ENCODE measurements around the gene LPAR3. TPM values are rescaled to one million over a fixed set of nuclear protein-coding genes. Genes with fewer than 3 reads are reported as not detected.

The LPAR3 gene
- total and polyA plus RNA-seq, 4 donors: 0.10 to 0.38 (median 0.33) TPM; not detected in 1

GRCh38 chr1:84773933-84774497 lies 119.0 kb downstream of the LPAR3 start:
- Histone ChIP-seq H3K36me3 (ENCODE audit: control insufficient read depth in 1 of 2, insufficient read depth in 2 of 2, low read length in 1 of 2) (no peaks in the 10 kb centered on the region), H3K4me1 (ENCODE audit: control insufficient read depth in 1 of 2, insufficient read depth in 2 of 2, low read length in 2 of 2) (no peaks in the 10 kb centered on the region), H3K27ac (ENCODE audit: low read depth in 1 of 2, low read length in 2 of 2) (no peak overlapping the region), H3K27me3 (ENCODE audit: control insufficient read depth in 1 of 2, insufficient read depth in 2 of 2, low read length in 1 of 2) (no peaks in the 10 kb centered on the region), H3K9me3 (ENCODE audit: control insufficient read depth, low read length) (no peaks in the 10 kb centered on the region), H3K4me3 (ENCODE audit: low read length in 2 of 2) (no peak overlapping the region)
- DNase-seq (no peak), ATAC-seq (ENCODE audit: low FRiP score) (no peak)
- WGBS, 2 donors: 82% methylated on average over 4 of the region's 4 CpGs
- intact Hi-C loops (cut with DNase I): loop anchor here (5.0 to 10.0 kb wide), 4 partner anchors 107 to 619 kb away; no protein-coding TSS in a partner anchor

GRCh38 chr1:84773195-84773594 lies 119.8 kb downstream of the LPAR3 start:
- H3K27me3 ChIP-seq (ENCODE audit: control insufficient read depth in 1 of 2, insufficient read depth in 2 of 2, low read length in 1 of 2): no peaks in the 10 kb centered on the region
- intact Hi-C loops (cut with DNase I): loop anchor here (5.0 to 10.0 kb wide), 4 partner anchors 106 to 618 kb away; no protein-coding TSS in a partner anchor
- H3K4me1 ChIP-seq (ENCODE audit: control insufficient read depth in 1 of 2, insufficient read depth in 2 of 2, low read length in 2 of 2): no peaks in the 10 kb centered on the region

GRCh38 chr1:84772428-84772943 lies 120.5 kb downstream of the LPAR3 start:
- no peak overlapping the region for H3K27ac ChIP-seq (ENCODE audit: low read depth in 1 of 2, low read length in 2 of 2)
- H3K36me3 ChIP-seq (ENCODE audit: control insufficient read depth in 1 of 2, insufficient read depth in 2 of 2, low read length in 1 of 2): no peaks in the 10 kb centered on the region
- H3K9me3 ChIP-seq (ENCODE audit: control insufficient read depth, low read length): no peaks in the 10 kb centered on the region
- peak; percentile 86 to 89 for DNase-seq
- no peaks in the 10 kb centered on the region for H3K4me1 ChIP-seq (ENCODE audit: control insufficient read depth in 1 of 2, insufficient read depth in 2 of 2, low read length in 2 of 2)
- intact Hi-C loops (cut with DNase I): loop anchor here (5.0 to 10.0 kb wide), 4 partner anchors 105 to 618 kb away; no protein-coding TSS in a partner anchor
- no peaks in the 10 kb centered on the region for H3K27me3 ChIP-seq (ENCODE audit: control insufficient read depth in 1 of 2, insufficient read depth in 2 of 2, low read length in 1 of 2)
- ATAC-seq (ENCODE audit: low FRiP score): peak; percentile 86
- 11 to 15% methylated on average over 6 of the region's 6 CpGs for WGBS, 2 donors
- H3K4me3 ChIP-seq (ENCODE audit: low read length in 2 of 2): no peak overlapping the region

More at GRCh38 chr1:84773195-84773594, 119.8 kb downstream of the LPAR3 start:
- no peaks in the 10 kb centered on the region for H3K9me3 ChIP-seq (ENCODE audit: control insufficient read depth, low read length)
- no peak for DNase-seq
- WGBS, 2 donors: 81 to 88% methylated on average over 6 of the region's 6 CpGs
- H3K4me3 ChIP-seq (ENCODE audit: low read length in 2 of 2): no peak overlapping the region
- no peak for ATAC-seq (ENCODE audit: low FRiP score)
- no peak overlapping the region for H3K27ac ChIP-seq (ENCODE audit: low read depth in 1 of 2, low read length in 2 of 2)
- H3K36me3 ChIP-seq (ENCODE audit: control insufficient read depth in 1 of 2, insufficient read depth in 2 of 2, low read length in 1 of 2): no peaks in the 10 kb centered on the region

GRCh38 chr1:84771895-84772294 lies 121.1 kb downstream of the LPAR3 start:
- Histone ChIP-seq H3K4me3 (ENCODE audit: low read length in 2 of 2) (no peak overlapping the region), H3K4me1 (ENCODE audit: control insufficient read depth in 1 of 2, insufficient read depth in 2 of 2, low read length in 2 of 2) (no peaks in the 10 kb centered on the region), H3K9me3 (ENCODE audit: control insufficient read depth, low read length) (no peaks in the 10 kb centered on the region), H3K36me3 (ENCODE audit: control insufficient read depth in 1 of 2, insufficient read depth in 2 of 2, low read length in 1 of 2) (no peaks in the 10 kb centered on the region), H3K27ac (ENCODE audit: low read depth in 1 of 2, low read length in 2 of 2) (no peak overlapping the region), H3K27me3 (ENCODE audit: control insufficient read depth in 1 of 2, insufficient read depth in 2 of 2, low read length in 1 of 2) (no peaks in the 10 kb centered on the region)
- intact Hi-C loops (cut with DNase I): loop anchor here (5.0 to 10.0 kb wide), 4 partner anchors 105 to 617 kb away; no protein-coding TSS in a partner anchor
- WGBS, 2 donors: 58 to 79% methylated on average over 2 of the region's 2 CpGs
- DNase-seq: no peak
- ATAC-seq (ENCODE audit: low FRiP score): no peak

GRCh38 chr1:84770481-84770880 lies 122.5 kb downstream of the LPAR3 start:
- Histone ChIP-seq H3K27me3 (ENCODE audit: control insufficient read depth in 1 of 2, insufficient read depth in 2 of 2, low read length in 1 of 2) (no peaks in the 10 kb centered on the region), H3K27ac (ENCODE audit: low read depth in 1 of 2, low read length in 2 of 2) (no peak overlapping the region), H3K36me3 (ENCODE audit: control insufficient read depth in 1 of 2, insufficient read depth in 2 of 2, low read length in 1 of 2) (no peaks in the 10 kb centered on the region), H3K9me3 (ENCODE audit: control insufficient read depth, low read length) (no peaks in the 10 kb centered on the region), H3K4me1 (ENCODE audit: control insufficient read depth in 1 of 2, insufficient read depth in 2 of 2, low read length in 2 of 2) (no peaks in the 10 kb centered on the region), H3K4me3 (ENCODE audit: low read length in 2 of 2) (no peak overlapping the region)
- DNase-seq (no peak), ATAC-seq (ENCODE audit: low FRiP score) (no peak)
- WGBS, 2 donors: 83 to 90% methylated on average over 2 of the region's 2 CpGs
- intact Hi-C loops (cut with DNase I): loop anchor here (5.0 to 10.0 kb wide), 4 partner anchors 103 to 616 kb away; no protein-coding TSS in a partner anchor

GRCh38 chr1:84769636-84770035 lies 123.4 kb downstream of the LPAR3 start:
- H3K36me3 ChIP-seq (ENCODE audit: control insufficient read depth in 1 of 2, insufficient read depth in 2 of 2, low read length in 1 of 2): no peaks in the 10 kb centered on the region
- DNase-seq: no peak

GRCh38 chr1:84768634-84769033 lies 124.4 kb downstream of the LPAR3 start:
- Histone ChIP-seq H3K27me3 (ENCODE audit: control insufficient read depth in 1 of 2, insufficient read depth in 2 of 2, low read length in 1 of 2) (no peaks in the 10 kb centered on the region), H3K36me3 (ENCODE audit: control insufficient read depth in 1 of 2, insufficient read depth in 2 of 2, low read length in 1 of 2) (no peaks in the 10 kb centered on the region), H3K27ac (ENCODE audit: low read depth in 1 of 2, low read length in 2 of 2) (no peak overlapping the region), H3K4me1 (ENCODE audit: control insufficient read depth in 1 of 2, insufficient read depth in 2 of 2, low read length in 2 of 2) (no peaks in the 10 kb centered on the region), H3K9me3 (ENCODE audit: control insufficient read depth, low read length) (no peaks in the 10 kb centered on the region), H3K4me3 (ENCODE audit: low read length in 2 of 2) (no peak overlapping the region)
- DNase-seq: no peak
- ATAC-seq (ENCODE audit: low FRiP score): no peak
- intact Hi-C loops (cut with DNase I): no loop called here

More at GRCh38 chr1:84769636-84770035, 123.4 kb downstream of the LPAR3 start:
- H3K27ac ChIP-seq (ENCODE audit: low read depth in 1 of 2, low read length in 2 of 2): no peak overlapping the region
- no peaks in the 10 kb centered on the region for H3K4me1 ChIP-seq (ENCODE audit: control insufficient read depth in 1 of 2, insufficient read depth in 2 of 2, low read length in 2 of 2)
- H3K9me3 ChIP-seq (ENCODE audit: control insufficient read depth, low read length): no peaks in the 10 kb centered on the region
- H3K27me3 ChIP-seq (ENCODE audit: control insufficient read depth in 1 of 2, insufficient read depth in 2 of 2, low read length in 1 of 2): no peaks in the 10 kb centered on the region
- H3K4me3 ChIP-seq (ENCODE audit: low read length in 2 of 2): no peak overlapping the region
- WGBS, 2 donors: 87 to 91% methylated on average over 1 of the region's 1 CpG
- intact Hi-C loops (cut with DNase I): loop anchor here (5.0 to 10.0 kb wide), 4 partner anchors 102 to 615 kb away; no protein-coding TSS in a partner anchor
- no peak for ATAC-seq (ENCODE audit: low FRiP score)

- H3K4me1 ChIP-seq (ENCODE audit: control insufficient read depth in 1 of 2, insufficient read depth in 2 of 2, low read length in 2 of 2): no peaks in the 10 kb centered on the region
- H3K27me3 ChIP-seq (ENCODE audit: control insufficient read depth in 1 of 2, insufficient read depth in 2 of 2, low read length in 1 of 2): no peaks in the 10 kb centered on the region
- ATAC-seq (ENCODE audit: low FRiP score): no peak
- DNase-seq: no peak
- 61 to 63% methylated on average over 13 of the region's 13 CpGs for WGBS, 2 donors
- no peaks in the 10 kb centered on the region for H3K36me3 ChIP-seq (ENCODE audit: control insufficient read depth in 1 of 2, insufficient read depth in 2 of 2, low read length in 1 of 2)
- no peak overlapping the region for H3K27ac ChIP-seq (ENCODE audit: low read depth in 1 of 2, low read length in 2 of 2)
- intact Hi-C loops (cut with DNase I): no loop called here
- no peaks in the 10 kb centered on the region for H3K9me3 ChIP-seq (ENCODE audit: control insufficient read depth, low read length)
- no peak overlapping the region for H3K4me3 ChIP-seq (ENCODE audit: low read length in 2 of 2)
Measured at GRCh38 chr1:84763912-84764680, 128.9 kb downstream of the LPAR3 start.

Data from aorta (tissue), 5 donors.